Liver (tissue), 9 donors: ENCODE measurements around the gene FOLR1. TPM values are rescaled to one million over a fixed set of nuclear protein-coding genes. Genes with fewer than 3 reads are reported as not detected.
"Not testable (repeated sequence)": the region's sequence is repeated elsewhere in the genome, so short reads cannot be mapped to it uniquely, and the experiment has no call there.

Source experiments
- DNase-seq: peaks from one replicate; pipeline ENCODE4 v3.0.0-alpha.2; 2017; ENCODE audit warnings: low spot score
- H3K27ac ChIP-seq, 2 donors: one replicate each; pipeline ENCODE4 v1.7.0; 2013; ENCODE audit warnings: inconsistent platforms in 2 of 2, low read length in 2 of 2, control low read depth in 1 of 2, low read depth in 1 of 2, mild to moderate bottlenecking in 1 of 2
- H3K27me3 ChIP-seq, 4 donors: one replicate each; pipeline versions ENCODE4 v1.6.1 to v1.7.0; 2013; ENCODE audit warnings: low read length in 3 of 4, inconsistent platforms in 1 of 4, mild to moderate bottlenecking in 1 of 4, moderate library complexity in 1 of 4; ENCODE audit not compliant: control insufficient read depth in 4 of 4, insufficient read depth in 4 of 4
- H3K36me3 ChIP-seq, 4 donors: one replicate each; pipeline versions ENCODE4 v1.6.1 to v1.7.0; 2013; ENCODE audit warnings: low read length in 3 of 4, mild to moderate bottlenecking in 3 of 4, low read depth in 1 of 4, moderate library complexity in 1 of 4; ENCODE audit not compliant: control insufficient read depth in 4 of 4, insufficient read depth in 3 of 4
- H3K4me1 ChIP-seq, 4 donors: one replicate each; pipeline versions ENCODE4 v1.6.1 to v1.7.0; 2013; ENCODE audit warnings: low read length in 3 of 4, mild to moderate bottlenecking in 3 of 4, moderate library complexity in 1 of 4; ENCODE audit not compliant: control insufficient read depth in 4 of 4, insufficient read depth in 4 of 4
- H3K4me3 ChIP-seq, 3 donors: one replicate each; pipeline versions ENCODE4 v1.6.1 to v1.7.0; 2013; ENCODE audit warnings: low read length in 3 of 3, control low read depth in 1 of 3, low read depth in 1 of 3, mild to moderate bottlenecking in 1 of 3
- H3K9ac ChIP-seq, 2 donors: one replicate each; pipeline ENCODE4 v1.7.0; 2013; ENCODE audit warnings: low read length in 2 of 2, mild to moderate bottlenecking in 2 of 2, moderate library complexity in 2 of 2, control low read depth in 1 of 2, low read depth in 1 of 2
- H3K9me3 ChIP-seq, 4 donors: one replicate each; pipeline versions ENCODE4 v1.6.1 to v1.7.0; 2013; ENCODE audit warnings: low read length in 3 of 4; ENCODE audit not compliant: control insufficient read depth in 4 of 4
- EGR1 ChIP-seq, 2 donors: IDR thresholded peaks; 2 replicates each; pipeline ENCODE4 v1.6.1; 2016 to 2018; ENCODE audit warnings: antibody characterized with exemption in 2 of 2, low read depth in 2 of 2
- FOXA1 ChIP-seq: IDR thresholded peaks from 2 replicates; pipeline ENCODE4 v1.6.1; 2016; ENCODE audit warnings: antibody characterized with exemption
- FOXA2 ChIP-seq: IDR thresholded peaks from 2 replicates; pipeline ENCODE4 v1.6.1; 2016; ENCODE audit warnings: antibody characterized with exemption
- GABPA ChIP-seq, 2 donors: IDR thresholded peaks in 1 of 2; conservative IDR thresholded peaks in 1 of 2; 2 replicates each; pipeline ENCODE4 v1.6.1; 2016; ENCODE audit warnings: antibody characterized with exemption in 2 of 2, mild to moderate bottlenecking in 1 of 2, moderate library complexity in 1 of 2
- HNF4A ChIP-seq, 2 donors: conservative IDR thresholded peaks; 2 replicates each; pipeline ENCODE4 v1.6.1; 2016; ENCODE audit warnings: antibody characterized with exemption in 2 of 2, mild to moderate bottlenecking in 2 of 2
- HNF4G ChIP-seq: IDR thresholded peaks from 2 replicates; pipeline ENCODE4 v1.6.1; 2016; ENCODE audit warnings: antibody characterized with exemption
- JUND ChIP-seq, 2 donors: IDR thresholded peaks; 2 replicates each; pipeline ENCODE4 v1.6.1; 2016; ENCODE audit warnings: antibody characterized with exemption in 2 of 2
- NR2F2 ChIP-seq: IDR thresholded peaks from 2 replicates; pipeline ENCODE4 v1.6.1; 2016; ENCODE audit warnings: antibody characterized with exemption
- RXRA ChIP-seq, 2 donors: IDR thresholded peaks; 2 replicates each; pipeline ENCODE4 v1.6.1; 2017 to 2018; ENCODE audit warnings: antibody characterized with exemption in 2 of 2, mild to moderate bottlenecking in 1 of 2
- SP1 ChIP-seq: IDR thresholded peaks from 2 replicates; pipeline ENCODE4 v1.6.1; 2018; ENCODE audit warnings: antibody characterized with exemption, mild to moderate bottlenecking
- TAF1 ChIP-seq: conservative IDR thresholded peaks from 2 replicates; pipeline ENCODE4 v1.6.1; 2016; ENCODE audit warnings: antibody characterized with exemption, mild to moderate bottlenecking
- YY1 ChIP-seq: IDR thresholded peaks from 2 replicates; pipeline ENCODE4 v1.6.1; 2016; ENCODE audit warnings: antibody characterized with exemption, mild to moderate bottlenecking
- WGBS: extraction: QIAGEN DNeasy Blood & Tissue Kit; methylation state at CpG from one replicate; pipeline ENCODE4 v1.1.7; 2013; 5-methylcytosine and 5-hydroxymethylcytosine counted together
- polyA plus RNA-seq, 2 donors: library from polyadenylated mRNA; stranded (reverse) in 1 of 2; unstranded in 1 of 2; fragments of 200-250 nt in 1 of 2; fragments of >200 nt in 1 of 2; fragmentation: Nextera tagmentation in 1 of 2; extraction: Ambion mirVana in 1 of 2; gene quantifications; one replicate each; pipeline versions ENCODE4 v1.2.1 to v1.2.3, GENCODE V29; 2013 to 2015
- total RNA-seq, 2 donors: library from RNA; depleted of rRNA; stranded (reverse); fragments of >200 nt; gene quantifications; one replicate each; pipeline ENCODE4 v1.2.3, GENCODE V29; 2014
- TF ChIP-seq, protein P1 (sequence below): IDR thresholded peaks from 2 replicates; pipeline ENCODE4 v1.6.1; 2016; ENCODE audit warnings: antibody characterized with exemption
- TF ChIP-seq, protein P2 (sequence below): fragments of 150-350 bp; IDR thresholded peaks from 2 replicates; pipeline ENCODE4 v1.5.1; 2017; ENCODE audit warnings: improper control_type of control experiment, low read depth, low read length; ENCODE audit not compliant: missing input control
- TF ChIP-seq, protein P3 (sequence below): IDR thresholded peaks from 2 replicates; pipeline ENCODE4 v1.6.1; 2016; ENCODE audit warnings: antibody characterized with exemption, mild to moderate bottlenecking
- TF ChIP-seq, protein P4 (sequence below): IDR thresholded peaks from 2 replicates; pipeline ENCODE4 v1.6.1; 2016; ENCODE audit warnings: antibody characterized with exemption
- TF ChIP-seq, protein P5 (sequence below): IDR thresholded peaks from 2 replicates; pipeline ENCODE4 v1.6.1; 2016; ENCODE audit warnings: antibody characterized with exemption
- donor health status: healthy.
- donor health status: healthy.
- donor health status: healthy.
- donor health status: healthy.
- donor health status: healthy.

Gene FOLR1
- total and polyA plus RNA-seq, 4 donors = 0.06 to 0.21 (median 0.09) TPM; not detected in 1

DNA sequence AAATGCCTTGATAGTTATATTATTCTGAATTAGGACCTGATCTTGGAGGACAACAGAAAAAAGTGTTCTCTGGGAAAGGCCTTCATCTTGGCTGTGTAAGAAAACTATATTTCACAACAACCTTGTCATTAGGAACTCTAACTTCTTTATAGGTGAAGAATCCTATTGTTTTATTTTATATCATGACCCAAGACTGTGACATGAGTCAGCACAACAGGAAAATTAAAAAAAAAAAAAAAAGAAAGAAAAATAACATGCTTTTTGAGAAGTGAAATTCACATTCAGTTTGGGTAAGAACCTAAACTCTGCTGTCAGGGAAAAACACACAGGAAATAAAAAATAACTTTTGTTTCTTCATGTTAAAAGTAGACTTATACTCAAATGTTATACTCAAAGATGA, 12.9 kb downstream of the FOLR1 start:
- no peaks in the 10 kb centered on the region for H3K27me3 ChIP-seq
- H3K4me1 ChIP-seq = no peaks in the 10 kb centered on the region
- H3K27ac ChIP-seq = no peak overlapping the region

DNA sequence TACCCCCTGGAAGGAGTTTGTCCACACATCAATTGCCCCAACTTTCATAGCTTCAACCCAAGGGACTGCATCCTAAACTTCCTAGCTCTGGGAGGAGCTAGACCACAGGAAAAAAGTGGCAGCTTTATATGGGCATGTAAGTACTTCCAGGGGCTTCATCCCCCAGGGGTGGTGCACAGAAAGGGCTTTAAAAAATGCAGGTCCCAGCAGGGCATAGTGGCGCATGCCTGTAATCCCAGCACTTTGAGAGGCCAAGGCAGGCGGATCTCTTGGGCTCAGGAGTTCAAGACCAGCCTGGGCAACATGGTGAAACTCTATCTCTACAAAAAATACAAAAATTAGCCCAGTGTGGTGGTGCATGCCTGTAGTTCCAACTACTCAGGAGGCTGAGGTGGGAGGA, 14.9 kb downstream of the FOLR1 start:
- not testable (repeated sequence) for H3K9me3 ChIP-seq, H3K36me3 ChIP-seq, H3K9ac ChIP-seq, H3K27ac ChIP-seq, H3K4me1 ChIP-seq, DNase-seq, H3K4me3 ChIP-seq, H3K27me3 ChIP-seq
- WGBS = 94% methylated on average over 2 of the region's 2 CpGs

More for the DNA sequence above, 12.9 kb downstream of the FOLR1 start:
- TF ChIP-seq NR2F2 = no peak
- no peak for TF ChIP-seq RXRA (IDR thresholded peaks at IDR 0.05)
- no peak for TF ChIP-seq HNF4A (conservative IDR thresholded peaks at IDR 0.05)
- no peak for TF ChIP-seq FOXA1
- TF ChIP-seq, protein P1, sequence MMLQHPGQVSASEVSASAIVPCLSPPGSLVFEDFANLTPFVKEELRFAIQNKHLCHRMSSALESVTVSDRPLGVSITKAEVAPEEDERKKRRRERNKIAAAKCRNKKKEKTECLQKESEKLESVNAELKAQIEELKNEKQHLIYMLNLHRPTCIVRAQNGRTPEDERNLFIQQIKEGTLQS = no peak
- TF ChIP-seq, protein P2, sequence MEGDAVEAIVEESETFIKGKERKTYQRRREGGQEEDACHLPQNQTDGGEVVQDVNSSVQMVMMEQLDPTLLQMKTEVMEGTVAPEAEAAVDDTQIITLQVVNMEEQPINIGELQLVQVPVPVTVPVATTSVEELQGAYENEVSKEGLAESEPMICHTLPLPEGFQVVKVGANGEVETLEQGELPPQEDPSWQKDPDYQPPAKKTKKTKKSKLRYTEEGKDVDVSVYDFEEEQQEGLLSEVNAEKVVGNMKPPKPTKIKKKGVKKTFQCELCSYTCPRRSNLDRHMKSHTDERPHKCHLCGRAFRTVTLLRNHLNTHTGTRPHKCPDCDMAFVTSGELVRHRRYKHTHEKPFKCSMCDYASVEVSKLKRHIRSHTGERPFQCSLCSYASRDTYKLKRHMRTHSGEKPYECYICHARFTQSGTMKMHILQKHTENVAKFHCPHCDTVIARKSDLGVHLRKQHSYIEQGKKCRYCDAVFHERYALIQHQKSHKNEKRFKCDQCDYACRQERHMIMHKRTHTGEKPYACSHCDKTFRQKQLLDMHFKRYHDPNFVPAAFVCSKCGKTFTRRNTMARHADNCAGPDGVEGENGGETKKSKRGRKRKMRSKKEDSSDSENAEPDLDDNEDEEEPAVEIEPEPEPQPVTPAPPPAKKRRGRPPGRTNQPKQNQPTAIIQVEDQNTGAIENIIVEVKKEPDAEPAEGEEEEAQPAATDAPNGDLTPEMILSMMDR = no peak
- no peak for TF ChIP-seq SP1
- no peak for TF ChIP-seq EGR1 (IDR thresholded peaks at IDR 0.05; ENCODE audit: low read depth in 2 of 2)
- TF ChIP-seq, protein P3, sequence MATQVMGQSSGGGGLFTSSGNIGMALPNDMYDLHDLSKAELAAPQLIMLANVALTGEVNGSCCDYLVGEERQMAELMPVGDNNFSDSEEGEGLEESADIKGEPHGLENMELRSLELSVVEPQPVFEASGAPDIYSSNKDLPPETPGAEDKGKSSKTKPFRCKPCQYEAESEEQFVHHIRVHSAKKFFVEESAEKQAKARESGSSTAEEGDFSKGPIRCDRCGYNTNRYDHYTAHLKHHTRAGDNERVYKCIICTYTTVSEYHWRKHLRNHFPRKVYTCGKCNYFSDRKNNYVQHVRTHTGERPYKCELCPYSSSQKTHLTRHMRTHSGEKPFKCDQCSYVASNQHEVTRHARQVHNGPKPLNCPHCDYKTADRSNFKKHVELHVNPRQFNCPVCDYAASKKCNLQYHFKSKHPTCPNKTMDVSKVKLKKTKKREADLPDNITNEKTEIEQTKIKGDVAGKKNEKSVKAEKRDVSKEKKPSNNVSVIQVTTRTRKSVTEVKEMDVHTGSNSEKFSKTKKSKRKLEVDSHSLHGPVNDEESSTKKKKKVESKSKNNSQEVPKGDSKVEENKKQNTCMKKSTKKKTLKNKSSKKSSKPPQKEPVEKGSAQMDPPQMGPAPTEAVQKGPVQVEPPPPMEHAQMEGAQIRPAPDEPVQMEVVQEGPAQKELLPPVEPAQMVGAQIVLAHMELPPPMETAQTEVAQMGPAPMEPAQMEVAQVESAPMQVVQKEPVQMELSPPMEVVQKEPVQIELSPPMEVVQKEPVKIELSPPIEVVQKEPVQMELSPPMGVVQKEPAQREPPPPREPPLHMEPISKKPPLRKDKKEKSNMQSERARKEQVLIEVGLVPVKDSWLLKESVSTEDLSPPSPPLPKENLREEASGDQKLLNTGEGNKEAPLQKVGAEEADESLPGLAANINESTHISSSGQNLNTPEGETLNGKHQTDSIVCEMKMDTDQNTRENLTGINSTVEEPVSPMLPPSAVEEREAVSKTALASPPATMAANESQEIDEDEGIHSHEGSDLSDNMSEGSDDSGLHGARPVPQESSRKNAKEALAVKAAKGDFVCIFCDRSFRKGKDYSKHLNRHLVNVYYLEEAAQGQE = no peak
- TF ChIP-seq FOXA2 = no peak
- TF ChIP-seq, protein P4, sequence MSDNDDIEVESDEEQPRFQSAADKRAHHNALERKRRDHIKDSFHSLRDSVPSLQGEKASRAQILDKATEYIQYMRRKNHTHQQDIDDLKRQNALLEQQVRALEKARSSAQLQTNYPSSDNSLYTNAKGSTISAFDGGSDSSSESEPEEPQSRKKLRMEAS = no peak
- TF ChIP-seq GABPA (IDR thresholded peaks at IDR 0.05 in 1 of 2, conservative IDR thresholded peaks at IDR 0.05 in 1 of 2) = no peak
- TF ChIP-seq JUND (IDR thresholded peaks at IDR 0.05) = no peak
- no peaks in the 10 kb centered on the region for H3K36me3 ChIP-seq
- H3K9me3 ChIP-seq = no peaks in the 10 kb centered on the region
- no peak overlapping the region for H3K9ac ChIP-seq
- no peak overlapping the region for H3K4me3 ChIP-seq
- DNase-seq = no peak

DNA sequence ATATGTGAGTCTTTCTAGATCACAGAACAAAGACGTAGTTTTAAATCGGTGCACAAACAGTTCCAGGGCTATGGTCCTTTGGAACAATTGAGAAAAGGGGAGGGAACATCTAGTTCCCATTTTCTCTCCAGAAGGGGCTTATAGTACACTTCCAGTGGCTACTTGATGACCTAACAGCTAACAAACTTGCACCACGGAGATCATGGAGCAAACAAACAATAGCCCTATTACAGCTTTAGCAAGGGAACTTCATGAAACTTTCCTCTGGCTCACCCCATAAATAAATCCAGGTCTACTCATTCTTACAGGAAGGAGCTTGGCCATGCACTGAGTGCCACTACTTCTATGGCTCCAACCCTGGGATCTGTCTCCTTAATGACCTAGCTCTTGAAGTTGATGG, 16.3 kb downstream of the FOLR1 start:
- Histone ChIP-seq H3K36me3 (no peaks in the 10 kb centered on the region), H3K9me3 (no peaks in the 10 kb centered on the region), H3K27ac (no peak overlapping the region), H3K4me3 (no peak overlapping the region), H3K27me3 (no peaks in the 10 kb centered on the region), H3K9ac (no peak overlapping the region), H3K4me1 (no peaks in the 10 kb centered on the region)
- 69% methylated on average over 3 of the region's 3 CpGs for WGBS
- DNase-seq = no peak
- TF ChIP-seq HNF4G (no peak), SP1 (no peak), YY1 (no peak), HNF4A (conservative IDR thresholded peaks at IDR 0.05) (no peak), TAF1 (no peak), FOXA1 (no peak)
- TF ChIP-seq, protein P5, sequence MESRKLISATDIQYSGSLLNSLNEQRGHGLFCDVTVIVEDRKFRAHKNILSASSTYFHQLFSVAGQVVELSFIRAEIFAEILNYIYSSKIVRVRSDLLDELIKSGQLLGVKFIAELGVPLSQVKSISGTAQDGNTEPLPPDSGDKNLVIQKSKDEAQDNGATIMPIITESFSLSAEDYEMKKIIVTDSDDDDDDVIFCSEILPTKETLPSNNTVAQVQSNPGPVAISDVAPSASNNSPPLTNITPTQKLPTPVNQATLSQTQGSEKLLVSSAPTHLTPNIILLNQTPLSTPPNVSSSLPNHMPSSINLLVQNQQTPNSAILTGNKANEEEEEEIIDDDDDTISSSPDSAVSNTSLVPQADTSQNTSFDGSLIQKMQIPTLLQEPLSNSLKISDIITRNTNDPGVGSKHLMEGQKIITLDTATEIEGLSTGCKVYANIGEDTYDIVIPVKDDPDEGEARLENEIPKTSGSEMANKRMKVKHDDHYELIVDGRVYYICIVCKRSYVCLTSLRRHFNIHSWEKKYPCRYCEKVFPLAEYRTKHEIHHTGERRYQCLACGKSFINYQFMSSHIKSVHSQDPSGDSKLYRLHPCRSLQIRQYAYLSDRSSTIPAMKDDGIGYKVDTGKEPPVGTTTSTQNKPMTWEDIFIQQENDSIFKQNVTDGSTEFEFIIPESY = no peak
- TF ChIP-seq, protein P2 = no peak
